GM19035 (cell line): Measurements from ENCODE around the gene UBE2F.

Experiments
- ATAC-seq: cut with Tn5 transposase; IDR thresholded peaks from one replicate; pipeline ENCODE4 v1.9.1; 2021; ENCODE audit not compliant: unreplicated experiment

Gene UBE2F, protein sequence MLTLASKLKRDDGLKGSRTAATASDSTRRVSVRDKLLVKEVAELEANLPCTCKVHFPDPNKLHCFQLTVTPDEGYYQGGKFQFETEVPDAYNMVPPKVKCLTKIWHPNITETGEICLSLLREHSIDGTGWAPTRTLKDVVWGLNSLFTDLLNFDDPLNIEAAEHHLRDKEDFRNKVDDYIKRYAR

DNA sequence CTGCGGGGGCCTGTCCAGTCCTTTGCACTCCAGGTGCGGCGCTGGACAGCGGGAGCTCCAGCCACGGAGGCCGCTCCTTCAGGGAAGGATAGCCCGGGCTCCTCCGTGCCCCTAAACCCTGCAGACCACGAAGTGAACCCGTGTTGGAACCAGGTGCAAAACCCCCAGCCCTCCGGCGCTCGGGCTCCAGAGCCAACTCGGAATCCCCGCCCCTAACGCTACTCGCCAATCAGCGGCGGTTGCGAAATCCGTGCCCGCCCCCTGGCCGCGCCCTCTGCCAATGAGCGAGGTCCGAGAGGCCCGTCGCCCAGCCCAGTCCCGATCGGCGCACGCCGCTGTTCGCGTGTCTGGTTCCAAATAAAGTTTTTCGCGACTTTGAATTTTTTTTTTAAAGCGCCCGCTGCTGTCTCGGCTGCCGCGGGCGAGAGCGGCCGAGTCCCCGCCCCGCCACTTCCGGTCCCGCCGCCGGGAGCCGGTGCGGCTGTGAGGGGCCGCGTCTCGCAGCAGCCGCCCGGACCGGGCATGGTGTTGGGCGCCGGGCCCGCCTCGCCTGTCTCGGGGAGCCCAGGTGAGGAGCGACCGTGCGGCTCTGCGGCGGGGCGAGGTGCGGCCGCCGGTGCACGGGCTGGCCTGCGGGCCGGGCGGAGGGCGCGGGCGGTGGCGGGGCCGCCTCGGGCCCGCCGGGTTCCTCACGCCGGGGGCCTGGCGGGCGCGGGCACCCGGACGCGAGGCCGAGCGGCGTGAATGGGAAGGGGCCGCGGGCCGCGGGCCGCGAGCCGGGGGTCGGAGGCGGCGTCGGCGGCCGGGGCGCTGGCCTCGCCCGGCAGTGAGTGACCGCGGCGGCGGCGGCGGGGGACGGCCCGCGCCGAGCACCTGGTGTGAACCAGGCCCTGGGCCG, at the start of gene UBE2F:
UBE2F (plus strand) TSS at position 450 of the 898 bp plus-strand sequence. CDS start 6,094 bp downstream, outside the sequence.
- peak; percentile 97 for ATAC-seq

DNA sequence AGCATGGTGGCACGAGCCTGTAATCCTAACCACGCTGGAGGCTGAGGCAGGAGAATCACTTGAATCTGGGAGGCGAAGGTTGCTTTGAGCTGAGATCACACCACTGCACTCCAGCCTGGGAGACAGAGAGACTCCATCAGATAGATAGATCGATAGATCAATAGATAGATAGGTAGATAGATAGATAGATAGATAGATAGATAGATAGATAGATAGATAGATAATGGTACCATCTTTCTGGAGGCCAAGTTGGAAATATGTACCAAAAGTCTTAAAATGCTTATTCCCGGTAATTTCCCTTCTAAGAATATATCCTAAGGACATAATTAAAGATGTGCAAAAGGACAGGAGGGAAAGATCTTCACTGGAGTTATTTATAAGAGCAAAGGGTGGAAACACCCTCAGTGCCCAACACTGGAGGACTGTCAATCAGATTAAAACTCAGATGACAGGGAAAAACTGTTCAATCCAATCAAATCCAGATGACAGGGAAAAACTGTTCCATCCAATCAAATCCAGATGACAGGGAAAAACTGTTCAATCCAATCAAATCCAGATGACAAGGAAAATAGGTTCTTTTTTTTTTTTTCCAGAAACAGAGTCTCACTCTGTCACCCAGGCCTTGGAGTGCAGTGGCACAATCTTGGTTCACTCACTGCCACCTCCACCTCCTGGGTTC, 49.0 kb upstream of the UBE2F start:
- no peak for ATAC-seq

DNA sequence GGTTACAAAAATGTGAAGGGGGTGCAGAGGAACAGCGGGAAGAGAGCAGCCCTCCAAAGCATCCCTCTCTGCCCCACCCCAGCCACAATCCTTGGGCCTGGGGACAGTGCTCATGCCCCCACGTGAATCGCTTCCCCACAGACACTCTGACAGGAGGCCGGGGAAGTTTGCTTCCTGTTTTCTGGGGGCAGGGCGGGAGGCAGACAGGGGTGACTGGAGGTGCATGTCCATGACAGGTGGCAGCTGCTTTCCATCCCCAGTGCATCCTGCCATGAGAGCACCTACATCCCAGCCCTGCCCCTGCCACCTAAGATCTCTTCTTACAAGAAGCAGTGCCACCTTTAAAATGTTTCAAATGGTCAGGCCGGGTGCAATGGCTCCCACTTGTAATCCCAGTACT, 47.2 kb upstream of the UBE2F start:
- no peak for ATAC-seq

DNA sequence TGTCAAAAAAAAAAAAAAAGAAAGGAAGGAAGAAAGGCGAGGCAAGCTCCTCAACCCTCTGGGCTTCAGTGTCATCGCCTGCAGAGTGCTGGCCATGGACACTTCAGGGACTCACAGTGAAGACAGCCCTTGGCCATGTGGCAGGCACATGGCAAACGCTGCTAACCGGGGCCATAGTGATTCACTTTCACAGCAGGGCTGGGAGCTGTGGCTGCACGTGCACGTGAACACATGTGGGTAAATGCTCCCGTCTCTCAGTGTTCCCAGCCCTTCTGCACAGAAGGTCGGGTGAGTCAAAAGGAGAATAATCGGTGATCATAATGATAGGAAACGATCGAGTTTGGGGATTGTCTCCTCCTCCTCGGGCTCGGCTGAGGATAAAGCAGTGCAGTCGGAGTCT, 46.1 kb upstream of the UBE2F start:
- no peak for ATAC-seq

DNA sequence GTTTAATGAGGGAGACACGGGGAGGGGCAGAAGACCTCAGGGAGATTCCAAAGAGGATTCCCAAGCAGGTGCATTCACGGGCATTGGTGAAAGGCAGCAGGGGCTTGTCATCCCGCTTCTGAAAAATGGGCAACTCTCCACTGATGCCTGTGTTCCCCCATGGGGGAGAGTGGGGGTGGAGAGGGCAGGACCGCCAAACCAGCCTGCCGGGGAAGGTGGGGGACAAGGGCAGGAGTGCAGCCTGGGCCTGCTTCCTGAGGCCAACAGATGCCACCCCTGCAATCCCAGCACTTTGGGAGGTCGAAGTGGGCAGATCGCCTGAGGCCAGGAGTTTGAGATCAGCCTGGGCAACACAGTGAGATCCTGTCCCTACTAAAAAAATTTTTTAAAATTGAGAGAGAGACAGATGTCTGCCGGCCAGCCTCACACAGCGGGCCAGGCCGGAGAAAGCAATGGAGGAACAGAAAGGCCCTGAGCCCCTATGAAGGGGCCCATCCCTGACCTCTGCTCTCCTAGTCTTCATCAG, 44.8 kb upstream of the UBE2F start:
- no peak for ATAC-seq

DNA sequence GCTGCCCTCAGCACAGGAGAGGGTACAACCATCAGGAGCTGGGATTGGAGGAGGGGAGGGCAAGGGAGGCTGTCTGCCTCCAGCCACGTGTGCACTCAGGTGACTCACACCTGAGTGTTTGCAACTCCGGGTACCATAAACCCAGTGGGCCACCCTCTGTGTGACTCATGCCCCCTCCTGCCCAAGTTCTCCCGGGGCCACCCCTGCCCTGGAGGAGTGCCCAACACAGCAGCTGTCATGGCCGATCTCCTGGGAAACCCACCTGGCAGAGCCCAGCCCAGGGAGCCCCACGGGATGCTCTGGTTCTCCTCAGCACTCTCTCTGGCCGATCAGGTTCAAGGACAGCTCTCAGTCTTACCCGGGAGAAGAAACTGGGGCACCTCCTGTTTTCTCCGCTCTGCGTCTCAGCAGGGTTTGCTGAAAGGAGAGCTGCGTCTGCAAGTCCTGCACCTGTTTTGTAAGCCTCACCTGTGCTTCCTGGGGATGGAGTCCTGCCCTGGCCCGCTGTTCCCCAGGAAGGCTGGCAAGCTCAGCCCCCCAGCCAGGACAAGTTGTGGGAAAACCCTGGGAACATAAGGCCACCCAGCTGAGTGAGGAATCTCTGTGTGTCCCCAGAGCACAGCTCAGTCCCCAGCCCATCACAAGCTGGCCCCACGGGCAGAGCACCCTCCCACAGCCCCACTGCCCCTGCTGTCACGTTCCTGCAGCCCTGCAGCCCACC, 44.0 kb upstream of the UBE2F start:
- no peak for ATAC-seq

DNA sequence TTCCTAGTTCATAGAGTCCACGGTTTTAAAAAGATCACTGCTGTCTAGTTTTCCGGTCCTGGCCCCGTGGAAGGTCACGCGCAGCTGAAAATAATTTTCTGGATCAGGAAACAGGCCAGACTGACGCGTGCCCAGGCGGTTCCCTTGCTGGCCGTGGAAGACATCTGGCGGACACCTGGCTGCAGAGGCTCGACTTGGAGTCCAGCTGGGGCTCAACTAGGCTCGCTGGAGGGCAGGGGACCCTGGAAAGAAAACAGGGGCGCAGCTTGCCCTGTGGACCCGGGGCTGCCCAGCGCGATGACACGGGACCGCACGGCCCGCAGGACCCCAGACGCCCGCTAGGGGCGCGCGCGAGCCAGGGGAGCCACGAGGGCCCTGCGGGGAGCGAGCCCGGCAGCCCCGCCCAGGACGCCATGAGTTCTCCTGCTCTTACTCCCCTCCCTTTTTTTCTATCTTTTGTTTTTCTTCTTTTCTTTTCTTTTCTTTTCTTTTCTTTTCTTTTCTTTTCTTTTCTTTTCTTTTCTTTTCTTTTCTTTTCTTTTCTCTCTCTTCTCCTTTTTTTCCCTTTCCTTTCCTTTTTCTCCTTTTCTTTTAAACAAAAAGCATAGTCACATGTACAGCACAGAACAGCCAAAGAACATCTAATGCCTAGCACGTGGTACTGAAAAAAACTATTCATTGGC, 43.2 kb upstream of the UBE2F start:
- peak; percentile 70 for ATAC-seq

DNA sequence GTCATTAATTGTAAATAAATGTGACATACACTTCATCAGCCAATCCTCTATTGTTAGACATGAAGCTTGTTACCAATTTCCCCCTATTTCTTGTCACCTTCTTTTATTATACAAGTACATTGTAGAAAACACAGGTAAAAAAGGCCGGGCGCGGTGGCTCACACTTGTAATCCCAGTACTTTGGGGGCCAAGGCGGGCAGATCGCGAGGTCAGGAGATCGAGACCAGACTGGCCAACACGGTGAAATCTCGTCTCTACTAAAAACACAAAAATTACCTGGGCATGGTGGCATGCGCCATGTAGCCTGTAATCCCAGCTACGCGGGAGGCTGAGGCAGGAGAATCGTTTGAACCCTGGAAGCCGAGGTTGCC, 42.7 kb upstream of the UBE2F start:
- no peak for ATAC-seq

DNA sequence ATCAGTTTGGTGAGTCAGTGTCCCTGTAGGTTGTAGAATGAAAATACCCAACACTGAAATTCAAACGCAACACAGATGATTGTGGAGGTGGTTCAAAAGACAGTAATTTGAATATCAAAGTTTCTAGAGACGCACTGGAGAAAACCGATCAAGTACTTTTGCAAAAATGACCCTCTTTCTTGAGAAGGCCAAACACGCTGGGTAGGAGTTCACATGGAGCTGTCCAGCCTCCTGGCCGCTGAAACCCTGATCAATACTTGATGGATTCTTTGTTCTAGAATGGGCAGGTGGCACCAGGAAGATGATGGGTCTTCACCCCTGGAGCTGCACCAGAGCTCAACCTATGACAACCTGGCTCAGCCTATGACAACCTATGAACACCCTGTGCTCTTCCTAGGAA, 39.7 kb upstream of the UBE2F start:
- no peak for ATAC-seq

DNA sequence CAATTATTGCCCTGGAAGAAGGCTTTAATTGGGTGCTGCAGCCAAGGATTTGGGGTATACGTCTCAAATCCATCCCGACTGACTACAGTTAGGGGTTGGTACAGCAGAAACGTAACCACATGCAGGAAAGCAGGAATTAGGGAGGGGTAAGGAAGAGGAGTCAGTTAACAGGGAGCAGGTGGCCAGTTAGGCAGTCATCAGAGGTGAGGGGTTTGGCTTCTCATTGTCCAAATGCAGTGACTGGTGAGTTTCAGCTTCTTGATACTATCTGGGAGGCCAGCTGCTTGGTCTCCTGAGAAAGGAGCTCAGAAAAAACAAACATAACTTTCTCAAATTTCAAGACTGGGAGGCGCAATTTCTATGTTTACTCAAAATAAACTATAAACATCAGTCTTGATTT, 38.8 kb upstream of the UBE2F start:
- ATAC-seq, result no peak

DNA sequence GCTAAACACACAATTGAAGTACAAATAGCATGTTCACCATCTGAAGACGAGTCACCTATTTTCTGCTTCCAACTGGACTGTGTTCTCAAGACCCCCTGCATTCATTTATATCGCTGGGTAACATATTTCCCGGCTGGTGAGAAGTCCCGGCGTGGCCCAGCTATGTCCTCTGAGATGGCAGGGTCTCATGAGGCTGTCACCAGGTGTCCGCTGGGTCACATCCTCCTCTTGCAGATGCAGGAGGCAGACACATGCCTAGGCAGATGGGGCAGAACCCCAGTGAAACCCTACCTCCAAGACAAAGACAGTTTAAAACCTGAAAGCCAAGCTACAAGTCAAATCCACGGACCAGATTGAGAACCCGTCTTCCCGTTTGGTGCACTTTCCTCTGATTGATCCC, 36.8 kb upstream of the UBE2F start:
- ATAC-seq, result no peak

DNA sequence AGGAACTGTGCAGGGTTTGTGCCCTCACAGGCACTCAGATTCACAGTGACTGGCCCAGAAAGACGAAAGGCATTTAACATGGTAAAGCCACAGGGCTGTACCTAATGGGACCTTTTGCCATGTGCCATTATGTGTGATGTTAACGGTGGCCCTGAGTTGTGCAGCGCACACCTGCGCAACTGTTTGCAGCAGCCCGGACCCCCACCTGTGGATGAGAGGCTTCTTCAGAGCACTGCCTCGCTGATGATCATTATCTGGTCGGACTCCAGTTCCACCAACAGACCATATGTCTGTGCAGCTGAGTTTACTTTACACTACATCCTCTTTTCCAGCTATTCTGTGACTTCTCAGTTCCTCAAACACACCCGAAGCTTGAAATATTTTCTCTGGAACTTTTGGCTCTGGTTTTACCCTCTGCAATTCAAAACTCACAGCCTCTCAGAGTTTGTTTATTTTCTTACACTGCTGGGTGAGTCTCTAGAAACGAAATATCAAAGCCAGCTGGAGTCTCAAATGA, 35.6 kb upstream of the UBE2F start:
- ATAC-seq, result no peak

DNA sequence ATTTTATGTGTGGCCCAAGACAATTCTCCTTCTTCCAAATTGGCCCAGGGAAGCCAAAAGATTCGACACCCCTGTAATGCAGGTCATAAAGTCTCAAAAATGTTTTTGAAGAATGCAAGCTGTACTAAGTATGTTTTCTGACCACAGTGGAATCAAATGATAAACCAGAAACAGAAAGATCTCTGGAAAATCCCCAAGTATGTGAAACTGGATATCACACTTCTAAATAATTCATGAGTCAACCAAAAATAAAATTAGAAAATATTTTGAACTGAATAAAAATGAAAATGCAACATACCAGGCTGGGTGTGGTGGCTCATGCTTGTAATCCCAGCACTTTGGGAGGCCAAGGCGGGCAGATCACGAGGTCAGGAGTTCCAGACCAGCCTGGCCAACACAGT, 34.1 kb upstream of the UBE2F start:
- no peak for ATAC-seq

DNA sequence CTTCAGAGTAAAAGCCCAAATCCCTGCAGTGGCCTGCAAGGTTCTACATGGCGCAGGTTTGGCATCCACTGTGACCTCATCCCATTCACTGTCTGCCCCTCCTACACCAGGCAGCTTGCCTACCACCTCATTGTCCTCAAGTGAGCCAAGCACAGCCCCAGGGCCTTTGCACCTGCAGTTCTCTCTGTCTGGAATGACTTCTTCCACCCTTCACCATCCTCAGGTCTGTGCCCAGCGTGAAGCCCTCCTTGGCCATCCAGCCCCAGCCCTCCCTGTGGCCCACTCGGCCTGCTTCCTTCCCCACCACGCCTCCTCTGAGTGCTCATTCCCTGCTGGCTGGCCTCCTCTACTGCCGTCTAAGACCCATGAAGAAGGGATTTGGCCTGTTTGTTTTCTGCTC, 32.6 kb upstream of the UBE2F start:
- no peak for ATAC-seq

DNA sequence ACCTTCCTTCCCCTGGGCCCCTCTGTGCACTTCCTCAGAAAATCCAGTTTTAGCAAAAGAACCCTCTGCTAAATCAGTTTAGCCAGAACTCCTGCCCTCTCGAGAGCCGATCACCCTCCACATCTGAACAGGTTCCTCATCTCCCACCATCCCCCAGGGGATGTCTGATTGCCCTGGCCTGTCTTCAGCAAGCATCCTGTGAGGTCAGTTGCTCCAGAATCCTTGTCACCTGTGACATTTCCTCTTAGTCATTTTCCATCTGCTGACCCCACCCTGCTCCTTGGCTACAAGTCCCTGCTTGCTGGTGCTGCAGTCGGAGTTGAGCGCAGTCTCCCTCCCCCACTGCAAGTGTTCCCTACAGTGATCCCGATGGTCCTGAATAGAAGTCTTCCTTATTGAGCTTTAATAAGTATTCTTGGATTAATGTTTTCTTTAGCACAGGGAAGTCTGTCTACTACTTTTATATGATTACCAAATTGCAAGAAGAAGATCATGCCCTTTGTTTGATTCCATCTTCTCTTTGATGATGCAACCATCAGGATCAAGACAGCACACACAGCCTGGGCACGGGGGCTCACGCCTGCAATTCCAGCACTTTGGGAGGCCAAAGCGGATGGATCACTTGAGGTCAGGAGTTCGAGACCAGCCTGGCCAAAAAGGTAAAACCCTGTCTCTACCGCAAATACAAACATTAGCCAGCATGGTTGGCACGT, 30.9 kb upstream of the UBE2F start:
- ATAC-seq, result no peak

DNA sequence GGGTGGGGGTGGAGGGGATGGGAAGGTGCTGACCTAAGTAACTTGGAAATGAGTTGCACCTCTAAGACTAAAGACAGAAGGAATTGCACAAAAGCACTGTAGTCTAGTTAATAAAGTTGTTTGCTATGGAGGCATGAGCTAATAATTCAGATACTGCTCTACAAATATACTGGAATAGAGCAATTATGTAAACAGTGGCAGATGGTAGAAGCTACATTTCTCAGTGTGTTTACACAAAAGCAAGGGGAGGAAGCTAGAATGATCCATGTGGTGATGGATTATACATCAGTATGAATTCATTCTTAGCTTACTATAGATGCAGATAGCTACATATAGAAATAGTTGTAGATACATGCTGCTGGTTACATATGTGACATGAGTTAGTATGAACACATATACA, 27.6 kb upstream of the UBE2F start:
- ATAC-seq, result no peak

DNA sequence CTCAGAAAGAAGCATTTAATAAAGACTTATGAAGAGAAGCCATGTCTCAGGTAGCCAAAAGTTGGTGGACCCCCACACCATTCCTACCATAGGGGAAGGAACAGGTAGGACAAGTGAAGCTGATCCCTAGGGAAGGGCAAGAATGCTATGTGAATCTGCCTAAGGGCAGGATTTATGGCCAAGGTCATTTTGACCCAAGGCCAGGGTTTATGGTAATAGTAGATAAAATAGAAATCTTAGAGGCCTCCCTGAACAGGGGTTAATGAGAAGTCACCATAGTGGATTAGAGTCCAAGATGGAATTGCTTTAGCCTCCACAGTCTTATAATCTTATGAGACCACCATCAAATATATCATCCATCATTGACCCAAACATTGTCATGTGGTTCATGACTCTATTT, 26.0 kb upstream of the UBE2F start:
- no peak for ATAC-seq

DNA sequence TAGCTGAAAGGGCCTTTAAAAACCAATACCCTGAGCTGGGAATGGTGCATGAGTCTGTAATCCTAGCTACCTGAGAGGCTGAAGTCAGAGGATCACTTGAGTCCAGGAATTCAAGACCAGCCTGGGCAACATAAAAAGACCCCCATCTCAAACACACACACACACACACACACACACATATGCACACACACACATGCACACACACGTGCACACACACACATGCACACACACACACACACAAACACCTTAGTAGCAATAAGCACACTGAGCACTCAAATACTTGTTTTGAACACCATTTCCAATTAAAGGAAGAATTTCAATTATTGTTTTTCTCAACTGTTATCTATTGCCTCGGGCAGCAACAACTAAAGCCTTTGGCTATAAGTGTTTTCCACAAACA, 25.6 kb upstream of the UBE2F start:
- no peak for ATAC-seq

DNA sequence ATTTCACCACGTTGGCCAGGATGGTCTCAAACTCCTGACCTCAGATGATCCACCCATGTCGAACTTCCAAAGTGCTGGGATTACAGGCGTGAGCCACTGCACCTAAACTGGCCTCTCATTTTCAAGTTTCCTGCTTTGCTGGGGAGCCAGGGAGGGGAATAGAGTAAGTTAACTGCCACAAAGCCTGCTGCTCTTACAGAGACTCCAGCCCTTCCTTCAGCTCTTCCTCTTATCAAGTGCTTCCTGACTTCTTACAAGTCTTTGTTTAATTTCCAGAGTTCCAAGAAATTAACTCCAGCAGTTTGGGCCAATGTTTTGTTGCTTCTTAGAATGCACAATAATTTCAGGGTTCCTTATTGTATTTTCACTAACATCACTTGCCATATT, 24.3 kb upstream of the UBE2F start:
- no peak for ATAC-seq
